HG03039 (cell line): ENCODE measurements around the gene SASS6.

Experiments
- ATAC-seq: cut with Tn5 transposase; IDR thresholded peaks from one replicate; pipeline ENCODE4 v1.9.1; 2021; ENCODE audit warnings: mild to moderate bottlenecking, moderate library complexity; ENCODE audit not compliant: unreplicated experiment

The SASS6 gene, protein sequence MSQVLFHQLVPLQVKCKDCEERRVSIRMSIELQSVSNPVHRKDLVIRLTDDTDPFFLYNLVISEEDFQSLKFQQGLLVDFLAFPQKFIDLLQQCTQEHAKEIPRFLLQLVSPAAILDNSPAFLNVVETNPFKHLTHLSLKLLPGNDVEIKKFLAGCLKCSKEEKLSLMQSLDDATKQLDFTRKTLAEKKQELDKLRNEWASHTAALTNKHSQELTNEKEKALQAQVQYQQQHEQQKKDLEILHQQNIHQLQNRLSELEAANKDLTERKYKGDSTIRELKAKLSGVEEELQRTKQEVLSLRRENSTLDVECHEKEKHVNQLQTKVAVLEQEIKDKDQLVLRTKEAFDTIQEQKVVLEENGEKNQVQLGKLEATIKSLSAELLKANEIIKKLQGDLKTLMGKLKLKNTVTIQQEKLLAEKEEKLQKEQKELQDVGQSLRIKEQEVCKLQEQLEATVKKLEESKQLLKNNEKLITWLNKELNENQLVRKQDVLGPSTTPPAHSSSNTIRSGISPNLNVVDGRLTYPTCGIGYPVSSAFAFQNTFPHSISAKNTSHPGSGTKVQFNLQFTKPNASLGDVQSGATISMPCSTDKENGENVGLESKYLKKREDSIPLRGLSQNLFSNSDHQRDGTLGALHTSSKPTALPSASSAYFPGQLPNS

DNA sequence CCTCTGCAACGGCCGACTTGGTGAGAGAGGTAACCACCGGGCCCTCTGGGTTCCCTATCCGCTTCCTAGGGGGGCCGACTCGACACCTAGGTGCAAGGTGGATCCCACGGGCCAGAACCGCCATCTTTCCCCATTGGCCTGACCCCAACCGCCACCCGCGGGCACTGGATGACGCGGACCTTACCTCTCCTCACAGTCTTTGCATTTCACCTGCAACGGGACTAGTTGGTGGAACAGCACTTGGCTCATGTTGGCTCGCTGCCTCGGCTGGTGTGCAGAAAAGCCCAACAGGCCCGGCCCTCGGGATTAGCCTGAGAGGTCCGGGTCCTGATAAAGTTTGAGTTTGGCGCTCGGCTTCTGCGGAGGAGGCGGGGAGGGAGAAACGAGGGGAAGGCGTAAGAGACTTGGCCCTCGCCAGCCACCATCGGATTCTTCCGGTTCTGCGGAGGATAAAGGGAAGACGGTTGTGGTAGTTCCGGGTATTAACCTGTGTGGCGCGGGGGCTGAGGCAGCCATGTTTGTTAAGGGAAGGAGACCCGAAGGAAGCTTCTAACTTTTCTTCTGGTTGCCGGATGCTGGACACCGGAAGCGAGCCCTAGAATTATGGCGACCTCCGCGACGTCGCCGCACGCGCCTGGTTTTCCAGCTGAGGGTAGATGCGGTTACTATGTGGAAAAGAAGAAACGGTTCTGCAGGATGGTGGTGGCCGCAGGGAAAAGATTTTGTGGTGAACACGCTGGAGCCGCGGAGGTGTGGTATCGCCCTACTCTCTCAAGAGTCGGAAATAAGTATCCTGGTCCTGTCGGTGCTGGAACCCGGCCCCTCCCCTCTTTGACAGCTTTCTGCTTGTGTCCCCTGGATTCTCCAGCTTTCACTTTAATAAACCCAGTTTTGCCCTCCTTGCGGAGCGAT lies at the start of gene SASS6, which contains the start of gene TRMT13:
TSS of gene SASS6 (minus strand) at position 365 of the 912 bp plus-strand sequence. CDS start at position 249, 116 bp downstream.
TSS of gene TRMT13 (plus strand) at position 598 of the 912 bp plus-strand sequence. CDS start at position 604, 6 bp downstream.
- peak; percentile 85 for ATAC-seq

- ATAC-seq, result no peak
These were observed 45.4 kb upstream of the SASS6 start, which contains the start of gene LRRC39 for GRCh38 chr1:100178091-100178490. TSS of gene LRRC39 (minus strand) at chr1:100178256. CDS start at chr1:100168516, 9,740 bp downstream.

DNA sequence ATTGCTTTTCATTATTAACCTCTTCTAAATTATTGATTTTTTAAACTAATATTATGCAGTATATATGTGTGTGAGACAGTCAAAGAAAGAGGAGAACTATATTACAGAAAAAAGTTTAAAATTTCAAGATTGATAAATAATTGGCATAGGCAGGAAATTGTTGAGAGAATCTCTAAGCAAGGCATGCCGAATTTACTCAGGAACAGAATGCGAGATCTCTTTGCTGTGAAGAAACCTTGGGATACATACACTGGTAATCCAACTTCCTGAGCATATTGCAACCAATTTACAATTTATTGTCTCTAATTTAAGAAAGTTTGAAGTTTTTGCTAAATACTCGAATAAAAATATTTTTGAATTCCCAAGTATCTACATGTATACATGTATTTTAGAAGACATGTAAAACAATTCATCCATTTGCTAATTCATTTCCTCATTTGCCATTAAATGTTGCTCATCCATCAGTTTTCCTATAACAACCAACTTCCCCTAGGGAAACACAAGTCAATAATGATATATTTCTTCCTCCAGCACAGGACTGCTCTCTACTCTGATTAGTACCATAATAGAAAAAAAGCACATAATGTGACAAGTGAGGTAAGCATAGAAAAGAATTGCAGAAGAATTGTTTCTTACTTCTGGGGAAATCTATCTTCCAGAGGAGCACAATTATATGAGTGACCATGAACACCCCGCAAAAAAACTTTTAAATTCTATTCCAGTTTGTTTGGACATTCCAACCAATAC lies 44.7 kb upstream of the SASS6 start:
- no peak for ATAC-seq

- ATAC-seq, result no peak
These were observed 35.3 kb upstream of the SASS6 start for GRCh38 chr1:100168051-100168450.

DNA sequence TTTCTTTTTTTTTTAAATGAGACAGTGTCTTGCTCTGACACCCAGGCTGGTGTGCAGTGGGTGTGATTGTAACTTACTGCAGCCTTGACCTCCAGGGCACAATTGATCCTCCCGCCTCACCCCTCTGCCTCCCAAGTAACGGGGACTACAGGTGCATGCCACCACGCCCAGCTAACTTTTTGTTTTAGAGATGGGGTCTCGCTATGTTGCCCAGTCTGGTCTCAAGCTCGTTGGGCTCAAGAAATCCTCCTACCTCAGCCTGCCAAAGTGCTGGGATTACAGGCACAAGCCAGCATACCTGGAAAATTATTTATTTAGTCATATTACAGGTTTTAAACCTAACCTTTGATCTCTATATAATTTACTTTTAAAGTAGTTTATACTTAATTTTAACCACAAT lies 32.0 kb upstream of the SASS6 start:
- ATAC-seq, result no peak

DNA sequence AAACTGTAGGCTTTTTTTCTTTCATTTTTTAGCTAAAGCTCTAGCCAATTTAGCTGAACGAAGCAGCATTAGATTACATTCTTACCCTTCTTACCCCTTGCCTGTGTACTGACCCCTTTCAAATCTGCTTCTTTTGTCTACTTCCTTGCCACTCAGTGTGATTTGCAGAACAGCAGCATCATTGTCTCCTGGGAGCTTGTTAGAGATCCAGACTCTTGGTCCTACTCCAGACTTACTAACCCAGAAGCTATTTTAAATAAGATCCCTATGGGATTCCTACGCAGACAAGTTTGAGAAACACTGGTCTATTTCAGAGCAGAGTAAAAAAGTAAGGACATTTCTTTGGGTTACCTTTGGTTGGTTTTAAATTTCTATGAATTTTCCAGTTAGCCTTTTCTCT lies 31.5 kb upstream of the SASS6 start:
- ATAC-seq, result no peak

- no peak for ATAC-seq
These were observed 30.2 kb upstream of the SASS6 start for GRCh38 chr1:100162881-100163280.

GRCh38 chr1:100152271-100152670 lies 19.5 kb upstream of the SASS6 start:
- ATAC-seq, result peak; percentile 65

- ATAC-seq, result no peak
These were observed 18.9 kb upstream of the SASS6 start for GRCh38 chr1:100151679-100152078.

GRCh38 chr1:100147875-100148274 lies 15.1 kb upstream of the SASS6 start:
- ATAC-seq, result no peak

- ATAC-seq, result no peak
These were observed 14.2 kb upstream of the SASS6 start for GRCh38 chr1:100146958-100147357.

DNA sequence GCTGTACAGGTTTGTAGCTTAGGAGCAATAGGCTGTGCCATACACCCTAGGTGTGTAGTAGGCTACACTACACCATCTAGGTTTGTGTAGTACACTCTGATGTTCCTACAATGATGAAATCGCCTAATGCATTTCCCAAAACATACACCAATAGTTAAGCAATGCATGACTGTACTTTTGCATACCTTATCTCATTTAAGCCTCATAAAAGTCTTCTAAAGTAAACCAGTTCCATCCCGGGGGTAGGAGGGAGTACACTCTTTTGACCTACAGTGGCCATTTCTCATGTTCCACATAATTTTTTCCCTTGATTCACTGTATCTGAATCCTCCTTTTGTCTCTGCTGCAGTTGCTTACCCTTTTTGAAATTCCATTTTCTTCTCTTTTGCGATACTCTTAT lies 12.4 kb upstream of the SASS6 start:
- no peak for ATAC-seq

- no peak for ATAC-seq
These were observed 9.6 kb upstream of the SASS6 start for GRCh38 chr1:100142343-100142742.

- ATAC-seq, result no peak
These were observed 8.5 kb upstream of the SASS6 start for GRCh38 chr1:100141192-100141591.

- no peak for ATAC-seq
These were observed 4.9 kb upstream of the SASS6 start for GRCh38 chr1:100137602-100138001.

DNA sequence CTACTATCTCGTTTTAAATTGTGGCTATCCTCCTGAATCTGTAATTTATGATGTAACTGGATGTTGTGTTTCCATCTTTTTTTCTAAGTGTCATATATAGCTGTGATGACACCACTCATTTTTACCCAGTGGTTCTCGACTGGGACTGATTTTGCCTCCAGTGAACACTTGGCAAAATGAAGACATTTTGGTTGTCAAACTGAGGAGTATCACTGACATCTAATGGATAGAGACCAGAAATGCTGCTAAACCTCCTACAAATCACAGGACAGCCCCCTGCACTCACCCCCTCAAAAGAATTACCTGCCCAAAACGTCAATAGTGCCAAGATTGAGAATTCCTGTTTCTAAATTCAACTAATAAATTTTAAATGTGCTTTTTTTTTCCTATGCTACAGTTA lies 2.1 kb upstream of the SASS6 start:
- ATAC-seq, result no peak

DNA sequence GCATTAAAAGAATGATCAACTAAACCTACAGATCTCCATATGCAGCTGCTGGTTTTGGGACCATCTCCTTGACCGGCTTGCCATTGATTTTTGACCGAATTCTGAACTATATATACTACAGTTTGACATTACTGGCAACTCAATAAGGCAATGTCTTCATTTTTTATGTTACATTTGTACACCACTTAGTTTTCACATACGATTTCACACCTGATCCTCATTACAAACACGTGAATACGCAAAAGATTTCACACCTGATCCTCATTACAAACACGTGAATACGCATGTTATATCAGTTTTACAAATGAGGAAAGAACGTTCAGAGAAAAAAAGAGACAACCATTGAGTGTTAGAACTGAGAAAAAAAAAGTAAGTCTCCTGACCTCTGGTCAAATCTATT lies 1.1 kb downstream of the SASS6 start:
- ATAC-seq, result no peak

DNA sequence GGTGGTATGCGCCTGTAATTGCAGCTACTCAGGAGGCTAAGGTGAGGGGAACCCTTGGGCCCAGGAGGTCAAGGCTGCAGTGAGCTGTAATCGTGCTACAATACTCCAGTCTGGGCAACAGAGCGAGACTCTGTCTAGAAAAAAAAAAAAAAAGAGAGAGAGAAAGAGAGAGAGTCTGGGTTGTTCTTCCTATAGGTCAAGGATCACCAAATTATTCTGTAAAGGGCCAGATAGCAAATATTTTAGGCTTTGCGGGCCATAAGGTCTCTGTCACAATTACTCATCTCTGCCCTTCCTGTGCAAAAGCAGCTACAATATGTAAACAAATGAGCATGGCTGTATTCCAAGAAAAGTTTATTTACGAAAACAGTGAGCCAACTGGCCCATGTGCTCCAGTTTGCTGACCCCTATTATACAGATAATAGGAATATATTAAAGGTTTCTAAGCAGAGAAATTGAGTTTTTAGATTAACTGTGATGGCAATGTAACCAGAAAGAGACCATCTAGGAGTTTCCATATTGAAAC lies 2.1 kb downstream of the SASS6 start:
- ATAC-seq, result no peak

DNA sequence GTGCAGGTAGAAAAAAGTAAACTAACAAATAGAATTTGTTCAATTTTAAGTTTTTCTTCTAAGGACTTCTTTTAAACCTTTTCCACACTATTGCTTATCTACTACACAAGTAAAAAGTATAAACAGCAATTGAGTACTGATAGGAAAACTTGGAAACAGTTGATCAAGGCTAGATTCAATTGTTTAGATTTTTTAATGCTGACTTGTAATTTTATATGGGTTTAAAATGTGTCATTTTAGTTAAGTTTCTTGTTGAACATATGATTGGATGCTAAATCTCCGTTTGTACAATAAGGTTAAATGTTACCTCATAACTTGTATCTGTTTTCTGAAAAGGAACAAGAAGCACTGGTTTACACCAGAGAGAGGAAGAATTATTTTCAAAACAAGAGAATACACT lies 5.5 kb downstream of the SASS6 start:
- no peak for ATAC-seq

DNA sequence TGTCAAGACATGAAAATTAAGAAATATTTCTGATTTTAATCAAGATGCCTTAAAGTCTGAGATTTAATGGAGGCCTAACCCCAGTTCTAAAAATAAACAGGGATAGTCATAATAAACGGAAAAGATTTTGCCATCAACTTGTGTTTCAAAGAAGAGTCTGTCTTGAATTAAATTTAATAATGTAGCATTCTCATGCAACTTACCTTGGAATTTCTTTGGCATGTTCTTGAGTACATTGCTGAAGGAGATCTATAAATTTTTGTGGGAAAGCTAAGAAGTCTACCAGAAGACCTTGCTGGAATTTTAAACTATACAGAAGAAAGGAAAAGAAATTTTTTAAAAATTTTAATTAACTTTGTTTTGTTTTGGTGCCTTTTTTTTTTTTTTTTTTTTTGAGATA lies 10.6 kb downstream of the SASS6 start:
- ATAC-seq, result no peak
